HepG2 (cell line): Measurements from ENCODE around the gene BRIP1. TPM values are rescaled to one million over a fixed set of nuclear protein-coding genes. Genes with fewer than 3 reads are reported as not detected.
A peak's percentile ranks its signal among the peaks of the same experiment; 100 is the strongest.

Source experiments
- ATAC-seq: fragments of 200-7000 bp; cut with Tn5 transposase; 3 replicates; pipeline ENCODE4 v1.9.1; 2020; ENCODE audit warnings: mild to moderate bottlenecking, moderate library complexity
- BruUV-seq: library from RNA; stranded (reverse); fragments of 400-500 nt; replicated peaks from 2 replicates; lab custom pipeline; 2021; lab: Mats Ljungman, UMichigan
- CTCF ChIA-PET: fragments of 300-600 bp; formaldehyde crosslinking; extraction: SDS; loops from one replicate; lab custom pipeline; 2021; ENCODE audit warnings: low total read pairs, inconsistent platforms, low intra/inter-chr PET ratio; lab: Yijun Ruan, JAX
- POLR2A ChIA-PET: fragments of 350-600 bp; sonication (Branson Sonifier 250); formaldehyde crosslinking; loops from one replicate; lab custom pipeline; 2020; ENCODE audit warnings: antibody characterized with exemption, inconsistent platforms; lab: Yijun Ruan, JAX
- DNase-seq: peaks from one replicate; pipeline ENCODE4 v3.0.0-alpha.2; 2015; ENCODE audit warnings: low spot score
- FAIRE-seq: peaks from 3 replicates; lab custom pipeline; 2011; peaks lifted over from hg19 to GRCh38; lab: Jason Lieb, UNC
- H2AFZ ChIP-seq: one replicate; pipeline ENCODE4 v1.6.1; 2011; ENCODE audit warnings: low read length, inconsistent platforms
- H3K27ac ChIP-seq: fragments of 300-600 bp; 3 replicates; pipeline ENCODE4 v1.8.0; 2011; ENCODE audit warnings: mixed run types, mild to moderate bottlenecking, mixed read lengths, low read length, inconsistent platforms; ENCODE audit not compliant: insufficient read depth; ENCODE audit errors: extremely low read length
- H3K27me3 ChIP-seq, 2 experiments: fragments of 200-600 bp in 1 of 2; 2 replicates in 1 of 2; 3 replicates in 1 of 2; pipeline versions ENCODE4 v1.6.0 to v1.8.0; 2011; ENCODE audit warnings: low read length in 2 of 2, mild to moderate bottlenecking in 2 of 2, moderate library complexity in 2 of 2, inconsistent platforms in 1 of 2; ENCODE audit not compliant: insufficient read depth in 2 of 2, control insufficient read depth in 1 of 2
- H3K36me3 ChIP-seq, 2 experiments: fragments of 200-600 bp in 1 of 2; replicated peaks in 1 of 2; 2 replicates in 1 of 2; 3 replicates in 1 of 2; pipeline versions ENCODE4 v1.5.1 to v1.8.0; 2011; ENCODE audit warnings: low read length in 2 of 2, inconsistent platforms in 1 of 2; ENCODE audit not compliant: insufficient read depth in 2 of 2, control insufficient read depth in 1 of 2
- H3K4me1 ChIP-seq: 2 replicates; pipeline ENCODE4 v1.5.1; 2012; ENCODE audit warnings: low read length, inconsistent platforms; ENCODE audit not compliant: insufficient read depth
- H3K4me2 ChIP-seq: 2 replicates; pipeline ENCODE4 v1.6.0; 2011; ENCODE audit warnings: low read depth, low read length, inconsistent platforms
- H3K4me3 ChIP-seq, 3 experiments: fragments of 200-600 bp in 1 of 3; sonication (generic), shearing (Covaris generic) in 1 of 3; replicated peaks in 1 of 3; 2 replicates each; pipeline ENCODE4 v1.5.1; 2011 to 2016; ENCODE audit warnings: low read length in 3 of 3, inconsistent platforms in 2 of 3, low read depth in 2 of 3, mild to moderate bottlenecking in 2 of 3, control low read depth in 1 of 3, mixed read lengths in 1 of 3; ENCODE audit not compliant: insufficient read depth in 1 of 3
- H3K79me2 ChIP-seq: one replicate; pipeline ENCODE4 v1.6.1; 2011; ENCODE audit warnings: low read length, inconsistent platforms; ENCODE audit not compliant: insufficient read depth
- H3K9ac ChIP-seq: 2 replicates; pipeline ENCODE4 v1.6.0; 2011; ENCODE audit warnings: mild to moderate bottlenecking, low read depth, low read length, inconsistent platforms; ENCODE audit not compliant: insufficient read depth
- H3K9me3 ChIP-seq: 2 replicates; pipeline ENCODE4 v1.5.1; 2012; ENCODE audit warnings: mild to moderate bottlenecking, low read length
- H4K20me1 ChIP-seq: 2 replicates; pipeline ENCODE4 v1.6.0; 2011; ENCODE audit warnings: inconsistent platforms, mild to moderate bottlenecking, low read length, moderate library complexity; ENCODE audit not compliant: insufficient read depth
- CBX2 ChIP-seq, 2 experiments: fragments of 200-600 bp in 1 of 2; sonication (generic); formaldehyde crosslinking in 1 of 2; IDR thresholded peaks; 2 replicates each; pipeline versions ENCODE4 v1.7.0 to v1.8.1; 2018 to 2022; ENCODE audit warnings: low read depth in 2 of 2, low read length in 1 of 2, mild to moderate bottlenecking in 1 of 2, missing genetic modification reagents in 1 of 2
- HNRNPUL1 ChIP-seq: fragments of 200-400 bp; formaldehyde crosslinking; IDR thresholded peaks from 2 replicates; pipeline ENCODE4 v1.6.1; 2017; ENCODE audit warnings: low read depth, mild to moderate bottlenecking, low read length, moderate library complexity
- SYNCRIP ChIP-seq: fragments of 200-400 bp; formaldehyde crosslinking; IDR thresholded peaks from 2 replicates; pipeline ENCODE4 v1.6.1; 2018; ENCODE audit warnings: mild to moderate bottlenecking, low read depth, low read length; ENCODE audit not compliant: insufficient read depth
- WGBS: methylation state at CpG from one replicate; pipeline ENCODE4 v1.1.6; 2017; ENCODE audit warnings: low lambda C conversion rate; 5-methylcytosine and 5-hydroxymethylcytosine counted together
- in situ Hi-C: cut with HindIII; loops from 2 replicates; pipeline ENCODE4 v1.10.0; 2017; ENCODE audit warnings: low pct_unique_long_range_greater_than_20kb; ENCODE audit not compliant: extremely low pct_ligation_motif_present
- intact Hi-C: fragments of 100-400 bp; cut with micrococcal nuclease; formaldehyde crosslinking; loops from one replicate; pipeline ENCODE4 v1.10.0; 2022; ENCODE audit not compliant: unreplicated experiment
- polyA plus RNA-seq, 8 experiments: library from polyadenylated mRNA; depleted of rRNA in 3 of 8; stranded (reverse) in 7 of 8; unstranded in 1 of 8; fragments of >200 nt; fragmentation: Illumina TruSeq in 4 of 8; extraction: Trizol in 4 of 8; gene quantifications; 2 replicates each; pipeline versions ENCODE4 v1.2.1 to v1.2.3, GENCODE V29; 2011 to 2016; ENCODE audit warnings: low read depth in 4 of 8, missing spikeins in 1 of 8, mixed read lengths in 1 of 8; ENCODE audit not compliant: insufficient read depth in 1 of 8
- total RNA-seq, 5 experiments: library from RNA; depleted of rRNA; stranded (reverse); fragments of >200 nt; fragmentation: Illumina TruSeq; extraction: Trizol; gene quantifications; 2 replicates each; pipeline ENCODE4 v1.2.3, GENCODE V29; 2016; ENCODE audit warnings: low read depth in 1 of 5

Gene BRIP1
- total and polyA plus RNA-seq, 2 of the 13 experiments (the other 11 are each of a cell fraction or from before 2014, with no cell fraction given) = 3.8 to 27.7 TPM

DNA sequence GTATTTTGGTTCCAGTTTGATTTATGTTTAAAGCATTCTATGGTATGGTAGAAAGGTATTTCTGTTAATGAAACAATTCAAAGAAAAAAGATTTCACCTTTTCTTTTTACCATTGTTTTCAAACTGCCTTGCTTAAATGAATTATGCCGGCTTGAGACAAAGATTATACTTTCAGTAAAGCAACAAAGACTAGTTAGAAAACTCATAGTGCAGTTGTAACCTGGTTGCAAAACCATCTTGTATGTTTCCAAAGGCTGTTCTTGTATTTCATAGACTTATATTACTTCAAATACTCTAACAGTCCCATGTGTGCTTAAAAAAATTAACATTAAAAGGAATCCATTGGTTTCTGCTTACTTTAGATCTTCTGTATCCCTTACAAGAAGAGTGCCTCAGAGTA lies 153.8 kb downstream of the BRIP1 start:
- no peak for FAIRE-seq
- BruUV-seq = no TSS peak
- Histone ChIP-seq H4K20me1 (no peaks in the 10 kb centered on the region), H3K36me3 (peaks cover 1 to 10% of the 10 kb centered on the region in 2 experiments; a peak in 1 of 5 replicates), H3K9ac (no peak overlapping the region), H2AFZ (no peak overlapping the region), H3K27ac (no peak overlapping the region), H3K27me3 (no peaks in the 10 kb centered on the region; a peak in 1 of 5 replicates), H3K79me2 (no peaks in the 10 kb centered on the region), H3K4me1 (no peaks in the 10 kb centered on the region), H3K4me3 (no peak overlapping the region), H3K4me2 (no peak overlapping the region), H3K9me3 (no peaks in the 10 kb centered on the region)
- DNase-seq = no peak
- intact Hi-C loops = no loop called here
- WGBS = 93% methylated on average over 1 of the region's 1 CpG
- in situ Hi-C loops = no loop called here
- ATAC-seq = no peak
- ChIA-PET CTCF (no interaction called here), POLR2A (no interaction called here)
- TF ChIP-seq HNRNPUL1 (0 out of 2 replicates have a peak, but pooled peaks have one; percentile 19), SYNCRIP (no peak)

DNA sequence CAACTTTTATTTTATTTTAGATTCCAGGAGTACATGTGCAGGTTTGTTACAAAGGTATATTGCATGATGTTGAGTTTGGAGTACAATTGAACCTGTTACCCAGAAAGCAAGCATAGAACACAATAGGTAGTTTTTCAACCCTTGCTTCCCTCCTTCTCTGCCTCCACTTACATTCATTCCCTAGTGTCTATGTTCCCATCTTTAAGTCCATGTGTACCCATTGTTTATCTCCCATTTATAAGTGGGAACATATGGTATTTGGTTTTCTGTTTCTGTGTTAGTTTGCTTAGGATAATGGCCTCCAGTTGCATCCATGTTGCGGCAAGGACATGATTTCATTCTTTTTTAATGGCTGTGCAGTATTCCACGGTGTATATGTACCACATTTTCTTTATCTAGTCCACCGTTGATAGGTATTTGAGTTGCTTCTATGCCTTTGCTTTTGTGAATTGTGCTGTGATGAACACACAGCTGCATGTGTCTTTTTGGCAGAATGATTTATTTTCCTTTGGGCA lies 158.3 kb downstream of the BRIP1 start:
- DNase-seq (no peak), ATAC-seq (no peak), FAIRE-seq (no peak)
- TF ChIP-seq CBX2 (IDR thresholded peaks at IDR 0.05; ENCODE audit: low read depth, low read length) (no peak), CBX2 (CRISPR knock-in tag; IDR thresholded peaks at IDR 0.05; ENCODE audit: low read depth) (no peak)
- no peaks in the 10 kb centered on the region; a peak in 1 of 5 replicates for H3K27me3 ChIP-seq
- WGBS = 92% methylated on average over 3 of the region's 3 CpGs
- H3K9me3 ChIP-seq = peaks cover 18% of the 10 kb centered on the region
- no peaks in the 10 kb centered on the region for H4K20me1 ChIP-seq
- peaks cover 0 to 10% of the 10 kb centered on the region in 2 experiments; a peak in 1 of 5 replicates for H3K36me3 ChIP-seq
- no peak overlapping the region for H2AFZ ChIP-seq
- in situ Hi-C loops = no loop called here
- intact Hi-C loops = no loop called here
- H3K27ac ChIP-seq = no peak overlapping the region
- ChIA-PET POLR2A (no interaction called here), CTCF (no interaction called here)
- no TSS peak for BruUV-seq
- H3K4me1 ChIP-seq = no peaks in the 10 kb centered on the region
- H3K9ac ChIP-seq = no peak overlapping the region
- no peaks in the 10 kb centered on the region for H3K79me2 ChIP-seq
- no peak overlapping the region for H3K4me2 ChIP-seq
- no peak overlapping the region for H3K4me3 ChIP-seq
